Middle frontal gyrus (tissue), 1 donor: ENCODE results near the gene WNT5B.
A peak's percentile ranks its signal among the peaks of the same experiment; 100 is the strongest.

ENCODE experiments used
- DNase-seq: peaks from one replicate; pipeline ENCODE4 v3.0.0-alpha.2; 2015; ENCODE audit warnings: low spot score; ENCODE audit errors: extremely low spot score

Gene WNT5B

GRCh38 chr12:1630133-1630826, 1.2 kb downstream of the WNT5B start:
- no peak for DNase-seq

- DNase-seq, result no peak
Measured at GRCh38 chr12:1630827-1631591, 2.0 kb downstream of the WNT5B start.

DNA sequence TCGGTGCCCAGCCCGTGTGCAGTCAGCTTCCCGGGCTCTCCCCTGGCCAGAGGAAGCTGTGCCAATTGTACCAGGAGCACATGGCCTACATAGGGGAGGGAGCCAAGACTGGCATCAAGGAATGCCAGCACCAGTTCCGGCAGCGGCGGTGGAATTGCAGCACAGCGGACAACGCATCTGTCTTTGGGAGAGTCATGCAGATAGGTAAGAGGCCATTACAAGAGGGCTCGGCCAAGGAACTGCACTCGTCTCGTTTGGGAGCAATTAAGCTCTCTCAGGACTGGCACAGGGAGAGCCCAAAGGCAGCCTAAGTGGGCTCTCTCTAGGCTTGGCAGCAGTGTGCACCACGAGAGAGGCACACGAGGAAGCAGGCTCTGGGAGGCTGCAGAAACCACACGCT, 3.7 kb downstream of the WNT5B start:
- no peak for DNase-seq

GRCh38 chr12:1633459-1633858, 4.4 kb downstream of the WNT5B start:
- DNase-seq, result no peak

DNA sequence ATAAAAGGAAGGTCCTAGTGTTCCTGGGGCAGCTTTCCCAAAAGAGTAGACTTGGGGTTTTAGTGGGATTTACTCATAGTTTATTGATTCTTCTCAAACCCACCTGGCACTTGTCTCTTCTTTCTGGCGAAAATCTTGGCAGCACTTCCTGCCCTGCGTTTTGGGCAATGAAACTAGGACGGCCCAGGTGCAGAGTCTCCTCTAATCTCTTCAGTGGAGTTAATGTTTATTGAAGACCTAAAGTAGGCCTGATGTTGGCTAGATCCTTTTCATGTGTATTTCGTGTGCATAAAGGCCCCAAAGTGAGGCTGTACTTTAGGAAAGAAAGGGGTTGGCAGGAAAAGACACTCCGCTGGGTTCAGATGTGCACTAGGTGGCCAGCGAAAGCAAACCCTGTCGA, 5.1 kb downstream of the WNT5B start:
- DNase-seq, result no peak

- peak; percentile 85 for DNase-seq
Measured at GRCh38 chr12:1634590-1635191, 5.7 kb downstream of the WNT5B start.

DNA sequence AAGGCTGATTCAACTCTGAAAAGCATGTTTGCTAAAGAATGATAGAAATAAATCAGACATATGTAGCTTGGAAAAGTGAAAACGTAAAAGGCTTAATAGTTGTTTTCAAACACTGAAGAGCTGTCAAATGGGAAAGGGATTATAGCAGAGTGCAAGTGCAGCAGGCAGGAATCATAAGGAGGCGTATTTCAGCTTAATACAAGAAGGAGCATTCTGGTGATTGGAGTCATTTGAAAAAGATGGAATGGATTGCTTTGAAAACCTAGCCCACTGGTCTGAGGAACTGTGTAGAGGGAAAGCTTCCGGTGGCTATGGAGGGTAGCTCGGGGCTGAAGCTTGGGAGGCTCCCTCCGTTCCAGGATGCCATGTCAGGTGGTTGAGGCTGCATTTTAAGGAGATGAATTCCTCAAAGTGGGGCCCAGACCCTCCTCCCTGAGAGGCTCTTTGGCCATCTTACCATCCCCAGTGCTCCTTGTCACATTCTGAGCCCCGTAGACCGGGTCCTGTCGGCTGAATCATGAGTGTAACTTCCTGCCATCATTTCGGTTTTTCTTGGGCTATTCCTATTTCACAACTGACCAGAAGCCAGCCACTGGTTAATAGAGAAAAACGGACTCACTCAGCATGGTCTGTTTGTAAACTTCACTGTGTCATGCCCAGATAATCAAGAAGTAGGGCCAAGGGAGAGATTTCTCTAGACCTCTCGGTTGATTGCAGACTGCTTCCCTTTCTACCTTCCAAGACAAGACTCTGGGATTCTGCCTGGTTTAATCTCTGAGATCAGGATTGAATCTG, 6.5 kb downstream of the WNT5B start:
- DNase-seq, result no peak

DNA sequence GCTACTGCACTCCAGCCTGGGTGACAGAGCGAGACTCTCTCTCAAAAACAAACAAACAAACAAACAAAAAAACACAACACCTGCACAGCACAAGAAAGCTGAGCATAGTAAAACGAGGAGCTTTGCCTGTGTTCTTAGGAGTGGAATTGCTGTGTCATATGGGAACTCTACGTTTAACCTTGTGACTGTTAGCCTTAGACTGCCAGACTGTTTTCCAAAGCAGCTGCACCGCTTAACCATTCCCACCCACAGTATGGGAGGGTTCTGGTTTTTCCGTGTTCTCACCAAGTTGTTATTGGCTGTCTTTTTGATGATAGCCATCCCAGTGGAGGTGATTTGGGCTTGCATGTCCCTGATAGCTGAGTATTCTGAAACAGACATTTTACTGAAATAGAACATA, 9.2 kb downstream of the WNT5B start:
- DNase-seq, result no peak

DNA sequence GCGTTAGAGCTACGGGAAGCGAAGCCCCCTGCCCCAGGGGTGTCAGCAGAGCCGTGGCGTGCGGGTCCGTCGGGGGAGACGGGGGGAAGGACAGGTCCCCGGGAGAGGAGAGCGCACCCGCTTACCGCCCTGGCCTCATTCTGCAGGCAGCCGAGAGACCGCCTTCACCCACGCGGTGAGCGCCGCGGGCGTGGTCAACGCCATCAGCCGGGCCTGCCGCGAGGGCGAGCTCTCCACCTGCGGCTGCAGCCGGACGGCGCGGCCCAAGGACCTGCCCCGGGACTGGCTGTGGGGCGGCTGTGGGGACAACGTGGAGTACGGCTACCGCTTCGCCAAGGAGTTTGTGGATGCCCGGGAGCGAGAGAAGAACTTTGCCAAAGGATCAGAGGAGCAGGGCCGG, 10.5 kb downstream of the WNT5B start:
- DNase-seq, result no peak

DNA sequence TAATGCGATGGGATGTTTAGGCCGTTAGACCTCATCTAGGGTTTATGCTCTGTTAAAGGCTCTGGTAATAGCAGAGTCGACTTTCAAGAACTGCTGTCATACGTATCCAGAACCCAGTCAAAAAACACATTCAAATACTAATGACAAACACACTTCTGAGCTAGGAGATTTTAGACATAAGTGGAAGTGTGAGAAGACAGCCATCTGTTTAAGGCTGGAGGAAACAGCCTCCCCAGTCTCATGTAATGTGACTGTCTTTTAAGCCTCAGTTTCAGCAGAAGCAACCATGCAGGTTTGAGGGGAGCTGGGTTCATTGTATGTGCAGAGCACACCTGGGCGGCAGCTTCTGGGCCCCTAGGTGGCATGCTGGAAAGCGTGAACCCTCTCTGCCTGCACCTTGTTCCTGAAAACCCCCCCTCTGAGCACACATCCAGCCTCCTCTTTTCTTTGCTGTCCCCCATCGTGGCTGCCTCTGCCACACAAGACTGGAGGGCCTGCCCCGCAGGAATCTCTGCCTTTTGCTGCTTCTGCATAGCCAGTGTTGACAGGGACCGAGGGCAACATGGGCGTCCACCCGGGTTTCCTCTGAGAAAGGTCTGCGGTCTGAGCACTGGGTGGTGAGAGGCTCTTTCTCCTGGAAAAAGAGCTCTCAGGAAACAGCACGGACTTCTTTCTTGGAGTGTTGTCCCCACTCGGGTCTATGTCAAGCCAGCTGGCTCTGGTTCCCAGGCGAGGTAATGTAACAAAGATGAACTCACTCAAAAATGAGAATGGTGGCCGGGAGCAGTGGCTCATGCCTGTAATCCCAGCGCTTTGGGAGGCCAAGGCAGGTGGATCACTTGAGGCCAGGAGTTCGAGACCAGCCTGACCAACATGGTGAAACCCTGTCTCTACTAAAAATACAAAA, 11.6 kb downstream of the WNT5B start:
- DNase-seq, result no peak

DNA sequence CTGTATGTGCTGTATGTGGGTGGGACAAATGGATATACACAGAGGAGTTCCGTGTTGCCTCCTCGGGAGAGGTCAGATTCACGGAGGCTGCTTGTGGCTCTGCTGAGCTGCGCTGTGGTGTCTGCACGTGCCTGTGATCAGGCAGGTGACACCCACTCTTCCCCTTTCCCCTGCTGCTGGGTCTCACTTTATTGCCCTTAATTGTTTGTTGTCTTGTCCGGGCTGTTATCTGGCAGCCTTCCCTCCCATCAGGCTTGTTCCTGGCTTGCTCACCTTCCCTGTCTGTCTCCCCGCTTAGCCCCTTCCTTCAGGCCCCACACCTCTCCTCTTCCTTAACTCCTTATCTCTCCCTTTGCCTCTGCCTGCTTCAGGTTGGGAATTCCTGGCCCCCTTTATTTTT, 13.5 kb downstream of the WNT5B start:
- no peak for DNase-seq

DNA sequence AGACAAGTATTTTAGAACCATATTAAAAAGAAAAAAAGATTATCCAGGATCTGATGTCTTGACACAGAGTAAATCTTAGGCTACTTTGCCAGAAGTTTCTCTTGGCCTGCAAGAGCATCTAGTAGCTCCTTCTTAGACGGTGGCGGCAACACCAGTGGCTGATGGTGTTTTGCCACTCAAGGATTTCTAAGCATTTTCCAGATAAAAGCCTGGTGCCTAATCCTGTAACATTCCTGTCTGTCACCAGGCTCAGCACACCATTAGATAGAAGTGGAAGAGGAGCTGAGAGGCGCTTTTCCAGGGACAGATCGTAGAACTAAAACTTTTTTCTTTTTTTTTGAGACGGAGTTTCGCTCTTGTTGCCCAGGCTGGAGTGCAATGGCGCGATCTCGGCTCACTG, 14.0 kb downstream of the WNT5B start:
- no peak for DNase-seq

GRCh38 chr12:1643905-1644533, 15.0 kb downstream of the WNT5B start:
- DNase-seq, result no peak

DNA sequence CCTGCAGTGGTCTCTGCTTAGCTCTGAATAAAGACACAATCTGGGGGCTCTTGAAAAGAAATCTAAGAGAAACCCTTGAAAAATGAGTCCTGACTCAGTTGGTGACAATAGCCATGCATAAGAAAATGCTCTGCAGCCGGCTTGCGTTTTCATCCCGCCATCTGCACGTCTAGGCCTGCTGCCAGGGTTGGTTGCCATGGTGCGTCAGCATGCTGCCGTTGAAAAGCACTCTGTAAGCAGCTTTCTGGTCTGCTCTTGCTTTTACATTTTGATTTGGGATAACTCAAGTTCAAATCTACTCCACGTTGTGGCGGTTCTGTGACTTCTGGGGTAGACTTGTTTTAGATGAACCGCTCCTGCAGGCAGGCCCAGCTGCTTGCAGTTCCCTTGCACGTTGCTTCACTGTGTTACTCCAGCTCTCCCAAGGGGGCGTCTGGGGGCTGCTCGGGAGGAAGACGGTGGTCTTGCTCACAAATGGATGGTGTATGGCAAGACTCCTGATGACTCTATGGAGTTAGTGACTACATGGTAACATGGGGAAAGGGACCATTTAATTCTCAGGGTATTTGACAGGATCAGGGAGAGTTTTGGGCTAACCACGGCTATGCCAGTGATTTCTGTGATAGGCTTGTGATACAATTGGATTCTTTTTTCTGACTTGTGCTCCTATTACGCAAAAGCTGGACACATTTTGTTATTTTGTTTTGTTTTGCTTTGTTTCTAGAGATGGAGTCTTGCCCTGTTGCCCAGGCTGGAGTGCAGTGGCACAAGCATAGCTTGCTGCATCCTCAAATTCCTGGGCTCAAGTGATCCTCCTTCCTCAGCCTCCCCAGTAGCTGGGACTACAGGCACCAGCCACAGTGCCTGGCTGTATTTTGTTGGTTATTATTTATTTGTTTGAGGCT, 15.8 kb downstream of the WNT5B start:
- DNase-seq, result peak; percentile 86

DNA sequence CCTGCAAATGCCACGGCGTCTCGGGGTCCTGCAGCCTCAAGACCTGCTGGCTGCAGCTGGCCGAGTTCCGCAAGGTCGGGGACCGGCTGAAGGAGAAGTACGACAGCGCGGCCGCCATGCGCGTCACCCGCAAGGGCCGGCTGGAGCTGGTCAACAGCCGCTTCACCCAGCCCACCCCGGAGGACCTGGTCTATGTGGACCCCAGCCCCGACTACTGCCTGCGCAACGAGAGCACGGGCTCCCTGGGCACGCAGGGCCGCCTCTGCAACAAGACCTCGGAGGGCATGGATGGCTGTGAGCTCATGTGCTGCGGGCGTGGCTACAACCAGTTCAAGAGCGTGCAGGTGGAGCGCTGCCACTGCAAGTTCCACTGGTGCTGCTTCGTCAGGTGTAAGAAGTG, 16.8 kb downstream of the WNT5B start:
- DNase-seq, result no peak

- no peak for DNase-seq
Measured at GRCh38 chr12:1646569-1647284, 17.7 kb downstream of the WNT5B start.

GRCh38 chr12:1647285-1647669, 18.2 kb downstream of the WNT5B start:
- DNase-seq, result no peak

GRCh38 chr12:1650260-1650977, 21.4 kb downstream of the WNT5B start:
- DNase-seq, result no peak
